22Rv1 (cell line): Measurements from ENCODE around the gene XDH.

Source experiments
- H3K27ac ChIP-seq: fragments of 450-650 bp; 2 replicates; pipeline ENCODE4 v1.5.1; 2017
- ZFX ChIP-seq: fragments of 450-650 bp; IDR thresholded peaks from 2 replicates; pipeline ENCODE4 v1.6.1; 2017; ENCODE audit warnings: antibody characterized with exemption, borderline replicate concordance
- TF ChIP-seq, protein P1 (sequence below): fragments of 450-650 bp; IDR thresholded peaks from 2 replicates; pipeline ENCODE4 v1.5.1; 2017; ENCODE audit warnings: mild to moderate bottlenecking

XDH gene

GRCh38 chr2:31386648-31387047, 27.9 kb downstream of the XDH start:
- H3K27ac ChIP-seq, result no peak overlapping the region
- TF ChIP-seq, protein P1, sequence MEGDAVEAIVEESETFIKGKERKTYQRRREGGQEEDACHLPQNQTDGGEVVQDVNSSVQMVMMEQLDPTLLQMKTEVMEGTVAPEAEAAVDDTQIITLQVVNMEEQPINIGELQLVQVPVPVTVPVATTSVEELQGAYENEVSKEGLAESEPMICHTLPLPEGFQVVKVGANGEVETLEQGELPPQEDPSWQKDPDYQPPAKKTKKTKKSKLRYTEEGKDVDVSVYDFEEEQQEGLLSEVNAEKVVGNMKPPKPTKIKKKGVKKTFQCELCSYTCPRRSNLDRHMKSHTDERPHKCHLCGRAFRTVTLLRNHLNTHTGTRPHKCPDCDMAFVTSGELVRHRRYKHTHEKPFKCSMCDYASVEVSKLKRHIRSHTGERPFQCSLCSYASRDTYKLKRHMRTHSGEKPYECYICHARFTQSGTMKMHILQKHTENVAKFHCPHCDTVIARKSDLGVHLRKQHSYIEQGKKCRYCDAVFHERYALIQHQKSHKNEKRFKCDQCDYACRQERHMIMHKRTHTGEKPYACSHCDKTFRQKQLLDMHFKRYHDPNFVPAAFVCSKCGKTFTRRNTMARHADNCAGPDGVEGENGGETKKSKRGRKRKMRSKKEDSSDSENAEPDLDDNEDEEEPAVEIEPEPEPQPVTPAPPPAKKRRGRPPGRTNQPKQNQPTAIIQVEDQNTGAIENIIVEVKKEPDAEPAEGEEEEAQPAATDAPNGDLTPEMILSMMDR, result no peak
- TF ChIP-seq ZFX, result no peak

GRCh38 chr2:31386172-31386571, 28.4 kb downstream of the XDH start:
- no peak overlapping the region for H3K27ac ChIP-seq
- no peak for TF ChIP-seq ZFX
- TF ChIP-seq, protein P1, result no peak

- no peak overlapping the region for H3K27ac ChIP-seq
These were observed 29.7 kb downstream of the XDH start for GRCh38 chr2:31384771-31385276.

DNA sequence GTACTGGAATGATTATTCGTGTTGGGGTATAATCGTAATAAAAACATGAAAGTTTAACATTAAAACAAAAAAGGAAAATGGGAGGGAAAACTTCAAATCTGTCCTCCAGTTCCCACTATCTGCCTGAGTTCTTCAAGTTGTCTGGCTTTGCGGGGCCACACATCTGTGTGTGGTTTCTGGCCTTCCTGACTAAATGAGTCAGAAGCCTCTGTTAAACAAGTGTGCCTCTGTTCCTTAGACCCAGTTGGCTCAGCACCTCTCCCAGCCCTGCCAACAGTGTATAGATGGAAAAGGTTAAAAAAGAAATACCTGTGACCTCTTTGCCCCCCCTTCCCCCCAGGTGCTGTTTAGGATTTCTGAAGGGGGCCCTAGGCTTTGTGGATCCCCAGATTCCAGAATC, 30.2 kb downstream of the XDH start:
- H3K27ac ChIP-seq, result no peak overlapping the region
- TF ChIP-seq ZFX, result no peak
- TF ChIP-seq, protein P1, result no peak

More at GRCh38 chr2:31384771-31385276, 29.7 kb downstream of the XDH start:
- no peak for TF ChIP-seq ZFX
- TF ChIP-seq, protein P1, result no peak

- no peak overlapping the region for H3K27ac ChIP-seq
- TF ChIP-seq, protein P1, result no peak
These were observed 30.9 kb downstream of the XDH start for GRCh38 chr2:31383471-31384153.

GRCh38 chr2:31382452-31383120, 32.0 kb downstream of the XDH start:
- no peak overlapping the region for H3K27ac ChIP-seq
- TF ChIP-seq, protein P1, result no peak
- TF ChIP-seq ZFX, result no peak

- no peak for TF ChIP-seq ZFX
- TF ChIP-seq, protein P1, result no peak
- H3K27ac ChIP-seq, result no peak overlapping the region
These were observed 32.9 kb downstream of the XDH start for GRCh38 chr2:31381601-31382000.
